ENCODE measurements around the gene NAA38. TPM values are rescaled to one million over a fixed set of nuclear protein-coding genes. Genes with fewer than 3 reads are reported as not detected.

Gene NAA38
- total and polyA plus RNA-seq, 2 donors (not counting 1 experiment from before 2014, with no cell fraction given) = 20.0 to 80.5 TPM

- peaks cover 9% of the 10 kb centered on the region for H3K27me3 Mint-ChIP-seq
- H3K4me1 Mint-ChIP-seq = no peaks in the 10 kb centered on the region
- Histone ChIP-seq H3K79me2 (ENCODE audit: control insufficient read depth, insufficient read depth, low read length) (no peaks in the 10 kb centered on the region), H3K4me3 (ENCODE audit: control extremely low read depth in 1 of 5, extremely low read depth in 1 of 5, insufficient read depth in 1 of 5, low read depth in 2 of 5, low read length in 4 of 5) (no peak overlapping the region), H2AFZ (ENCODE audit: insufficient read depth, low read depth, low read length, poor library complexity, severe bottlenecking) (no peak overlapping the region), H3K4me2 (replicated peaks; ENCODE audit: low read depth, low read length, poor library complexity, severe bottlenecking) (no peak overlapping the region), H3K27ac (ENCODE audit: low read length in 2 of 2) (no peak overlapping the region), H3K9me3 (ENCODE audit: control extremely low read depth in 1 of 3, control insufficient read depth in 2 of 3, insufficient read depth in 1 of 3, low read length in 2 of 3) (no peaks in the 10 kb centered on the region), H3K4me1 (ENCODE audit: control insufficient read depth in 2 of 2, insufficient read depth in 2 of 2, low read length in 2 of 2) (no peaks in the 10 kb centered on the region), H3K9ac (ENCODE audit: low read length) (no peak overlapping the region), H3K36me3 (replicated peaks in 1 of 2; ENCODE audit: control extremely low read depth in 1 of 2, control insufficient read depth in 1 of 2, extremely low read depth in 1 of 2, insufficient read depth in 2 of 2, low read length in 1 of 2) (no peaks in the 10 kb centered on the region), H3K27me3 (replicated peaks in 1 of 4; ENCODE audit: control extremely low read depth in 1 of 4, control insufficient read depth in 3 of 4, insufficient read depth in 4 of 4, low read length in 3 of 4) (no peaks in the 10 kb centered on the region), H4K20me1 (ENCODE audit: control insufficient read depth, insufficient read depth, low read length, poor library complexity, severe bottlenecking) (no peaks in the 10 kb centered on the region)
- H3K9me3 Mint-ChIP-seq (ENCODE audit: insufficient read depth) = no peaks in the 10 kb centered on the region
- ChIA-PET POLR2A (no interaction called here), CTCF (interaction anchor here (0.6 to 2.2 kb wide), 2 partner anchors 74 to 271 kb away, joined by 3 to 6 read pairs; no protein-coding TSS in a partner anchor)
- TF ChIP-seq CTCF (IDR thresholded peaks at IDR 0.05) (no peak), EZH2 (IDR thresholded peaks at IDR 0.05; ENCODE audit: borderline replicate concordance, insufficient read depth, low read depth, low read length, poor library complexity, severe bottlenecking) (no peak)
- no peak overlapping the region for H3K4me3 Mint-ChIP-seq
- no peak for DNase-seq
- no peak overlapping the region for H3K27ac Mint-ChIP-seq
- 93% methylated on average over 10 of the region's 10 CpGs for WGBS (ENCODE audit: insufficient coverage)
- ATAC-seq (ENCODE audit: low read depth) = no peak
- intact Hi-C loops (cut with micrococcal nuclease) = no loop called here
These were observed 40.3 kb downstream of the NAA38 start for GRCh38 chr17:7816926-7817642.

GRCh38 chr17:7814969-7815368, 42.4 kb downstream of the NAA38 start:
- Histone ChIP-seq H3K4me3 (ENCODE audit: control extremely low read depth in 1 of 5, extremely low read depth in 1 of 5, insufficient read depth in 1 of 5, low read depth in 2 of 5, low read length in 4 of 5) (no peak overlapping the region), H3K9me3 (ENCODE audit: control extremely low read depth in 1 of 3, control insufficient read depth in 2 of 3, insufficient read depth in 1 of 3, low read length in 2 of 3) (no peaks in the 10 kb centered on the region), H3K36me3 (replicated peaks in 1 of 2; ENCODE audit: control extremely low read depth in 1 of 2, control insufficient read depth in 1 of 2, extremely low read depth in 1 of 2, insufficient read depth in 2 of 2, low read length in 1 of 2) (no peaks in the 10 kb centered on the region), H3K4me2 (replicated peaks; ENCODE audit: low read depth, low read length, poor library complexity, severe bottlenecking) (no peak overlapping the region), H4K20me1 (ENCODE audit: control insufficient read depth, insufficient read depth, low read length, poor library complexity, severe bottlenecking) (no peaks in the 10 kb centered on the region), H3K27ac (ENCODE audit: low read length in 2 of 2) (no peak overlapping the region), H3K4me1 (ENCODE audit: control insufficient read depth in 2 of 2, insufficient read depth in 2 of 2, low read length in 2 of 2) (no peaks in the 10 kb centered on the region), H3K79me2 (ENCODE audit: control insufficient read depth, insufficient read depth, low read length) (no peaks in the 10 kb centered on the region), H2AFZ (ENCODE audit: insufficient read depth, low read depth, low read length, poor library complexity, severe bottlenecking) (no peak overlapping the region), H3K27me3 (replicated peaks in 1 of 4; ENCODE audit: control extremely low read depth in 1 of 4, control insufficient read depth in 3 of 4, insufficient read depth in 4 of 4, low read length in 3 of 4) (no peaks in the 10 kb centered on the region), H3K9ac (ENCODE audit: low read length) (no peak overlapping the region)
- intact Hi-C loops (cut with micrococcal nuclease) = no loop called here
- DNase-seq (no peak), ATAC-seq (ENCODE audit: low read depth) (no peak)
- TF ChIP-seq EZH2 (IDR thresholded peaks at IDR 0.05; ENCODE audit: borderline replicate concordance, insufficient read depth, low read depth, low read length, poor library complexity, severe bottlenecking) (no peak), CTCF (IDR thresholded peaks at IDR 0.05) (no peak)
- no peaks in the 10 kb centered on the region for H3K4me1 Mint-ChIP-seq
- POLR2A ChIA-PET = no interaction called here
- H3K27me3 Mint-ChIP-seq = peaks cover 13% of the 10 kb centered on the region
- H3K27ac Mint-ChIP-seq = no peak overlapping the region
- WGBS (ENCODE audit: insufficient coverage) = 93% methylated on average over 2 of the region's 5 CpGs
- CTCF ChIA-PET = interaction anchor here (2.2 kb wide), 1 partner anchor 72 kb away, joined by 6 read pairs; no protein-coding TSS in a partner anchor
- no peaks in the 10 kb centered on the region for H3K9me3 Mint-ChIP-seq (ENCODE audit: insufficient read depth)
- no peak overlapping the region for H3K4me3 Mint-ChIP-seq

Measured in B cell (primary cell).